Smooth muscle cell of the coronary artery (primary cell): ENCODE results near the gene PINK1. TPM values are rescaled to one million over a fixed set of nuclear protein-coding genes. Genes with fewer than 3 reads are reported as not detected.

Experiments
- total RNA-seq: library from RNA; depleted of rRNA; stranded (reverse); fragments of >200 nt; gene quantifications from 2 replicates; pipeline ENCODE4 v1.2.3, GENCODE V29; 2014; ENCODE audit warnings: low replicate concordance

PINK1 gene
- total RNA-seq: 68.1 and 88.9 TPM in 2 replicates

DNA sequence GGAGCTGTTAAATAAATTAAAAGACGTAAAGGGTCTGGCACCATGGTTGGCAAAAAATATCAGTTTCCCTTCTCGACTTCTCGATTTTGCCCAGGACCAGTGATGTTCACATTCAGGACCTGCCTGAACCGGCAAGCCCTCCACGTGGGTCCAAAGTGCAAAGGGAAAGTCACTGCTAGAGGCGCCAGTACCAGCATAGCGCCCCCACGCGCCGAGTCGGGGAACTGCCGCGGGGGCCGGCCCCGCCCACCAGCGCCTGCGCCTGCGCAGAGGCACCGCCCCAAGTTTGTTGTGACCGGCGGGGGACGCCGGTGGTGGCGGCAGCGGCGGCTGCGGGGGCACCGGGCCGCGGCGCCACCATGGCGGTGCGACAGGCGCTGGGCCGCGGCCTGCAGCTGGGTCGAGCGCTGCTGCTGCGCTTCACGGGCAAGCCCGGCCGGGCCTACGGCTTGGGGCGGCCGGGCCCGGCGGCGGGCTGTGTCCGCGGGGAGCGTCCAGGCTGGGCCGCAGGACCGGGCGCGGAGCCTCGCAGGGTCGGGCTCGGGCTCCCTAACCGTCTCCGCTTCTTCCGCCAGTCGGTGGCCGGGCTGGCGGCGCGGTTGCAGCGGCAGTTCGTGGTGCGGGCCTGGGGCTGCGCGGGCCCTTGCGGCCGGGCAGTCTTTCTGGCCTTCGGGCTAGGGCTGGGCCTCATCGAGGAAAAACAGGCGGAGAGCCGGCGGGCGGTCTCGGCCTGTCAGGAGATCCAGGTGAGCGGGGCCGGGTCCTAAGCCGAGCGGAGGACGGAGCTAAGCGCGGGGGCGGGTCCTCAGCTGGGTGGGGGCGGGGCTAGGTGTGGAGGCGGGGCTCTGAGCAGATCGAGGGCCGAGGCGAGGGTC lies at the start of gene PINK1:
Gene PINK1 (plus strand): TSS at position 269 of the 875 bp plus-strand sequence. CDS start 91 bp downstream, at position 360.

DNA sequence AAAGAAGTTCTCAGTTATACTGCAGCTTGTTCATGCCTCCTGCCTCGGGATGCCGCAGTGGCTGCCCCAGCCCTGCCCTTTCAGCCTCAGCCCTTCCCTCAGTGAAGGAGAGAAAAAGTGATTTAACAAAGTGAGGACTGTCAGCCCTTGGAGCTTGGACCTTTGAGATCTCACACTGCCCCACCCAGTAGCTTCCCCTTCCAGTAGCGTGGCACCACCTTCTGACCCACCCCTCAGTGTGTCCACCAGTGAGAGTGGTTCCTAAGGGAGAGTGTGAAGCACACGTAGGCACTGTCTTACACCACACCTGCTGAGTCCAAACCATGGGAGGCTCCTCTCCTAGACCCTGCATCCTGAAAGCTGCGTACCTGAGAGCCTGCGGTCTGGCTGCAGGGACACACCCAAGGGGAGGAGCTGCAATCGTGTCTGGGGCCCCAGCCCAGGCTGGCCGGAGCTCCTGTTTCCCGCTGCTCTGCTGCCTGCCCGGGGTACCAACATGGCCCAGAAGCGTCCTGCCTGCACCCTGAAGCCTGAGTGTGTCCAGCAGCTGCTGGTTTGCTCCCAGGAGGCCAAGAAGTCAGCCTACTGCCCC lies 44.5 kb upstream of the PINK1 start, which contains the start of gene CDA:
Gene CDA (plus strand): TSS at position 464 of the 592 bp plus-strand sequence. CDS start 33 bp downstream, at position 497.

DNA sequence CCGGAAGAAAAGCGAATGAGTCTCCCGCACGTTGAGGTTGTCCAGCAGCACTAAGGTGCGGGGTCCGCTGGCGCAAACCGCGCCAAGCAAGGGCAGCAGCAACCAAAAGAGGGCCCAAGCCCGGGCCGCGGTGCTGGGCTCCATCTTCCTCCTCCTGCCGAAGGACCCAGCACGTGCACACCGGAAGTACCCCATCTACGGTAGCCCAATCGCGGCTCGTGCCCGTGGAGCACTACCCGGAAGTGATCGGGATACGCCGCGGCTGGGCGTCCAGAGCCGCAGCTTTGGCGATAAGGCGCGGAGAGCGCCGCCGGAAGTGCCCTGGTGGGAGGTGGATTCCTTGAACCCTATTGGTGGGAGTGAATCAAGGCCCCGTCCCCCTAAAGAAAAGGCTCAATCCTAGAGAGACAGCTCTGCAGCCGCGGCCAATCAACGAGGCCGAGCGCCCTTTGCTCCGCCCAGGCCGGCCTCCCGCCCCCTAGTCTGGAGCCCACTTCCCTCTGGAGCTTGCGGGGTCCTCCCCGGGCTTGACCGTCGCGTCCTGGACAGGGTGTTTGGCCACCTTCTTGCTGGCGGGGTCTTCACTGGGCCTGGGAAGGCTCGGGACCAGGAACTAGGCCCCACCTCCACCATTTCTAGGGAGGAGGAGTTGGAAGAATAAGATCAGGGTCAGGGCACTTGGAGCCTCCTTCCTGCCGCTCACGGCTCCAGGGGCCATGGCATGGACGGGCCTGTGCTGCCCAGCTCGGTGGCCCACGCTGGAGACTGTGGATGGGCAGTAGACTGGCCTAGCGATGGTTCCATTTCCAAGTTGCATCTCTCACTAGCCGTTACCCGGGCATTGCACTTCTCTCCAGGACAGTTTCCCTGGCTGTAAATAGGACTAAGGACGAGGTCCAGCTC lies 28.2 kb downstream of the PINK1 start, which contains the start of gene DDOST:
Gene DDOST (minus strand): TSS at position 163 of the 903 bp plus-strand sequence. CDS start 19 bp downstream, at position 144.

Other genes with a start within 250 kb of the PINK1 start
- gene CAMK2N1, start 147.2 kb upstream of the PINK1 start, total RNA-seq: 3.8 and 10.6 TPM in 2 replicates
- 14.6 and 18.0 TPM in 2 replicates for gene MUL1, start 125.3 kb upstream of the PINK1 start, total RNA-seq
- gene FAM43B, start 80.9 kb upstream of the PINK1 start, total RNA-seq: 0.08 TPM in 1 of 2 replicates, not detected in the other
- gene CDA, start 44.4 kb upstream of the PINK1 start, total RNA-seq: 0.38 TPM in 1 of 2 replicates, not detected in the other
- gene DDOST, start 27.9 kb downstream of the PINK1 start, total RNA-seq: 345 and 410 TPM in 2 replicates
- 0.23 and 0.82 TPM in 2 replicates for gene KIF17, start 84.5 kb downstream of the PINK1 start, total RNA-seq
- 1.5 and 2.4 TPM in 2 replicates for gene SH2D5, start 99.2 kb downstream of the PINK1 start, total RNA-seq
- 95.0 and 157 TPM in 2 replicates for gene HP1BP3, start 153.8 kb downstream of the PINK1 start, total RNA-seq